DMS 273 (cell line): ENCODE measurements around the gene COG6.

Experiments
- DNase-seq: peaks from one replicate; lab custom pipeline; 2025; ENCODE audit not compliant: unreplicated experiment; lab: John Stamatoyannopoulos, UW

The COG6 gene

GRCh38 chr13:39655569-39656324, at the start of gene COG6:
COG6 (plus strand) TSS chr13:39655662; CDS start chr13:39655727, 65 bp downstream.
- peak; percentile 90 for DNase-seq

DNA sequence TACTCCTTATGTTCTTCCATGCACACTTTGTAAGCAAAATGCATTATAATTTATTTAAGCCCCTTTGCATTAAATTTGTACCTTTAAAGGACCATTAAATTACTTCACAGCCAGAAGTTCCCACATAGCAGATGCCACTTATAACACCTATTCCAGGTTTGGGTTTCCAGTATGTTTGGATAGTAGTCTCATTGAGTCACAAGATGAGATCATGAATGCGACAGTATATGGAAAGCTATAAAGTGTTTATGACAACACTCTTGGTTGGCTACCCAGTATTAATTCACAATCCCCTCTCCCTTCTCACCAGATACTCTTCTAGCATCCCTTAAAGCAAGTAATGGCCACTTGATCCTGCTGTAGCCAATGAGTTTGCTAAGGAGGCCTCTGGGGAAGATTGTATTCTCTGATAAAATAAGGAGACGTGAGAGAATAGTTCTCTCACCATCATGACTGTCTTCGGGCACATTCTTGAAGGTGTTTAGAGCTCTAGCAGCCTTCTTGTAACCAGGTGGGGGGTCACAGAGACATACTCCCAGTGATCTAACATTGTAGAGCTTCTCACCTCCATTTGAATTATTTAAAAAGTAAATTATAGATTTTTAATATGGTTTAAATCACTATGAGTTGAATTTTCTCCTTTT, 49.7 kb upstream of the COG6 start:
- DNase-seq = no peak

DNA sequence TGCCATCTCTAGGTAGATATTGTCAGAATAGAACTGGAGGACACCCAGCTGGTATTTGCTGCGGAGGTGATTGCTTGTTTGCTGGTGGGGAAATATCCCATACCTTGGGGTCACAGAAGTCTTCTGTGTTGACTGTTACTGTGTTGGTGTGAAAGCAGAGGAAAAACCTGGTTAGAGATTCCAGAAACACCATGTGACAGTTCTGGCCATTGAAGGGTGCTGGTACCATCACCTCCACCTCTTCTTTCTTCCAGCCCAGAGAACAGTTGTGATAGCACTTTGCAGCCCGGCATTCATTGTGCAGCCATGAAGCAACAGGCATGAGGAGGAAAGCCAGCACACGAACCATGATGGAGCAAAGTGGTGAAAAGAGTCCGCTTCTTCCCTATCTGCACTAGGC, 47.6 kb upstream of the COG6 start:
- no peak for DNase-seq

DNA sequence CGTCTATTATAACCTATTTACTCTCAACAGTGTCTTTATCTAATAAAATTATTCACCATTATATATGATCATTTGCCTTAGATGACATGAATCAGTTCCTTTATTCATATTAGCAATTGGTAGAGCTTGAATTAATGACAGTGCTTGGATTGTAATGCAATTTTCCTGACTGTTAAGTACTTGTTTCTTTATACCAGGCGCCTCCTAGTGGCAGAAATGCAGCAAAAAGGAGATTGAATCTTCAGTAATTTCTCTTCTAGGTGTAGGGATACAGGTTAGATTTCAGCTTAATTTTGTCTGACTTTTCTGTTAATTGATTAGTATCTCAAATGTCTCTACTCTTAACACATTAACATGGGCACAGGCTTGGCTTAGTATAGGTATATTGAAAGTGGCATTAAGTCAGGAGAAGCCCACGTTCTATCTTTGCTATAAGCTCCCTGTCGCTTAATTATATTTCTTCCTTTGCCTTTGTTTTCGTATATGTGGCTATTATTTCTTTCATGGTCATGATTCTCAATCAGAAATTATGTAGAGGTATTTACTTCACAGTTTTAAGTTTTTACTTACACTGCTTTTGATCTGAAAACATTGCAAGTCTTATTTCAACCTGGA, 43.3 kb upstream of the COG6 start:
- DNase-seq = peak; percentile 74

DNA sequence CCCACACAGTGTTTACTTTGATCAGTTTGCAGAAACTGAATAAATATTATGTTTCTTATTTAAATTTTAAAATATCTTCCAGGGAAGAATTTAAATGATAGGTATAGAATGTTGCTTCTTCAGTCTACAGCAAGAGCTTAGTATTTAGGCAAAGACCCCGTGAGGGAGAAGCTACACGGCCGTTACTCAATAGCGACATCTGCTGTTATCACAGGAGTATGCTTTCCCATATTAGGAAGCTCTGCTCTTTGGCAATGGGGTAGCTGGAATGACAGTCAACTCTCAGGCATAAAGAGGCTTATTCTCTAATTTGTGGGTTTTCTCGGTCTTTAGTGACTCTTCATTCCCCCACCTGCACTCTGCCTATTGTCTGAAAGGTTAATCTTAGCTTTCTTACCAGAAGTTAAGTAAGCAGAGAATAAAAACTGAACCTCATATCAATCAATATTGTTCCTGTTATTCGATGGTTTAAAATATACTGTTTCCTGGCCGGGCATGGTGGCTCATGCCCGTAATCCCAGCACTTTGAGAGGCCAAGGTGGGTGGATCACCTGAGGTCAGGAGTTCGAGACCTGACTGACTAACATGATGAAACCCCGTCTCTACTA, 39.3 kb upstream of the COG6 start:
- DNase-seq = peak; percentile 77

DNA sequence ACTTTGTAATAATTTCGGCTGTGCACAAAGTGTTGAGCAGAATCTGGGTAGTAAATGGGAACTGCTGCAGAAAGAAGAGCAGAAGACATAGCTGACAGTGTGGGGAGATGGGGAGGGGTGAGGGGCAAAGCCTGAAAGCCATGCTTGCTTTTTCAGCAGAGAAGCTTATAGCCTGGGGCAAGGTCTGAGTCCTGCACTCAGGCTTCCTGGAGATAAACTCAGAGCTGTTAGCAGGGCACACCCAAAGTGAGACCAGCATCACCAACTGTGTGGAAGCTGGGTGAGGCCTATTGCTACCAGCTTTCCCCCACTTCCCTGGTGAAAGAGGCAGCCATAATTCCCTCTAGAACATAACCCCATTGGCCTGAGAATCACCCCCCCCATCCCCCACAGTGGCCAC, 36.9 kb upstream of the COG6 start:
- no peak for DNase-seq

- DNase-seq = no peak
These were observed 32.0 kb upstream of the COG6 start for GRCh38 chr13:39623466-39623865.

DNA sequence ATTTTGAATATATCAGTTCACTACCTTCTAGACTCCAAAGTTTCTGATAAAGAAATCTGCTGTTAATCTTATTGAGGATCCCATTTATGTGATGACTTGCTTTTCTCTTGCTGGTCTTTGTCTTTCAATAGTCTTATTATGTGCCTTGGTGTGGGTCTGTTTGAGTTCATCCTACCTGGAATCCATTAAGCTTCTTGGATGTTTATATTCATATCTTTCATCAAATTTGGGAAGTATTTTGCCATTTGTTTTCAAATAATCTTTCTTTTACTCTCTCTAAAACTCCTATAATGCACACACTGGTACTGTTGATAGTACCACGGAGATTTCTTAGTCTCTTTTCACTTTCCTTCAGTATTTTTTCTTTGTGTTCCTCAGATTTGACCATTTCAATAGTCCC, 24.2 kb upstream of the COG6 start:
- DNase-seq = no peak

DNA sequence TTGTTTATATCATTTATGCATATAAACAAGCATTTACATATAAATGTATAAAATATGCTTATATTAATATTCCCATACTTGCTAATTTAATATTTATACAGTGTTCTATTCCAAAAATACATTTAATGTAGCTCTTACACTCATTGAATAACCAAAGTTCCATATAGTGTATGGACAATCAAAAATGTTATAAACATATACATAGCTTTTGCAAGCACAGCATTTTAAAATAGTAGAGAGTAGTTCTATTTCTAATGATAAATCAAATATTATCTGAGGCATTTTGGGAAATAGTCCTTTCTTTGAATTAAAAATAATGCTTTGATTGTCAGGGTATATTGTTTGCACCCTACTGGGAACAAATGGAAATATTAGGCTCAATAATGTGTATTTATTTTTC, 22.5 kb upstream of the COG6 start:
- no peak for DNase-seq

- DNase-seq = no peak
These were observed 19.9 kb upstream of the COG6 start for GRCh38 chr13:39635564-39635963.

- DNase-seq = no peak
These were observed 17.6 kb upstream of the COG6 start for GRCh38 chr13:39637890-39638289.

DNA sequence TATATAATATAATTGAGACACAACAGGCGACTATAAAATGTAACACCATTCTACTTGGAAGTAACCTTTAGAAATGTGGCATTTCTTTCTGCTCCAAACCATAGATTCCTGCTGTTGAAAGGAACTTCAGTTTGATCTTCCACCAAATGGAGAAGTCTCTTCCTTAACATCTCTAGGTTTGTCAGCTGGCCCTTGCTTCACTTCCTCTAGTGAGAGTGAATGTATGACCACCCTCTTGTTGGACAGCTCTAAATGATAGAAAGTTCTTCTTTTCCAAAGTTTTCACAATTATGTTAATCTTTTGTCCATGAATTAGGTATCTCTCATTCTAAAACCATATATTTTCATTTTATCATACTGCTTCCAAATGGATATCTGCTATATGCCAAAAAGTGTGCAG, 13.8 kb upstream of the COG6 start:
- no peak for DNase-seq

GRCh38 chr13:39646122-39646521, 9.3 kb upstream of the COG6 start:
- DNase-seq = no peak

DNA sequence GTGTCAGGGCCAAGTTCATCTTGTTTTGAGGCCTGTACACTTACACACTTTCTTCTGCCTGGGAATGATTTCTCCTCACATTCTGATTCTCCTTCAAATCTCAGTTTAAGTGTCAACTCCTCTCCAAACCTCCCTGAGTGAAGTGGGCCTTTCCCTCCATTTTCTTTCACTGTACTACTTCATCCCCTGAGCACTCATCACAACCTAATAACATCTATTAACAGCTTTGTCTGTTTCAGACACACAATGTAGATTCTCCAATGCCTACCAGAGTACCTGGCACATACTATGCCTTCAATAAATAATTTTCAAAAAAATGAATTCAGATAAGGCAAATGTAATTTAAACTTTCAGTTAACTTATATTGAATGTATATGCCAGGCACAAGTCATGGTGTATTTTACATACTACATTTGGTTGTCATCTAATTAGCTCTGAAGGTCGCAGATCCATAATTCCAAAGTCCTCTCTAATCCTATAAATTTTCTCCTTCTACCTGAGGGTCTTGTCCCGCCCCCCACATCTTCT, 357 bp upstream of the COG6 start:
- DNase-seq = no peak

- peak; percentile 42 for DNase-seq
These were observed 839 bp downstream of the COG6 start for GRCh38 chr13:39656325-39656677.

DNA sequence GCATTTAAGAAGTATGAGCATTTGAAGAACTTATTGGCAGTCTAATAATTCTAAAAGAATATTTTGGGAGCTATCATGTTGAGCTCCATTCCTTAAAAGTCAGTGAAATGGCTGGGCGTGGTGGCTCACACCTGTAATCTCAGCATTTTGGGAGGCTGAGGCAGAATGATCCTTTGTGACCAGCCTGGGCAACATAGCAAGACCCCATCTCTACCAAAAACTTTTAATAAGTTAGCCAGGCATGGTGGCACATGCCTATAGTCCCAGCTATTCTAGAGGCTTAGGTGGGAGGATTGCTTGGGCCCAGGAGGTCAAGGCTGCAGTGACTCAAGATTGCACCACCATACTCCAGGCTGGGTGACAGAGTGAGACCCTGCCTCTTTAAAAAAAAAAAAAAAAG, 8.0 kb downstream of the COG6 start:
- DNase-seq = no peak

DNA sequence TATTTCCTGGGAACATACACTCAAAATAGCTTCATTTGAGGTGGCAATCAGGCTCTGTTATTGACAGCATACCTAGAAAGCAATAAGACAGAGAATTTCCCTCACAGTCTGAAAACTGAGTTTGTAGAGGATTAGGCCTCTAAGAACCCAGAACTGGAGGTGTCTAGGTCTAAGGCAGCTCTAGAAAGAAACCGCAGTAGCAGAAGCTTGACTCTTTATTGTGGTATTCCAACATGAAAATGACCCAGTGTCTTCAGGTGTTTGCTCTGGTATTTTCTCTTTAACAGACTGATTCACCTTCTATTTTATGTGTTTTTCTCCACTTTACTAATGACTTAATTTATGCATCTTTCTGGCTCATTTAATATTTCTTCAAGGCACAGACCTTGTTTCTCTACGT, 8.5 kb downstream of the COG6 start:
- no peak for DNase-seq

DNA sequence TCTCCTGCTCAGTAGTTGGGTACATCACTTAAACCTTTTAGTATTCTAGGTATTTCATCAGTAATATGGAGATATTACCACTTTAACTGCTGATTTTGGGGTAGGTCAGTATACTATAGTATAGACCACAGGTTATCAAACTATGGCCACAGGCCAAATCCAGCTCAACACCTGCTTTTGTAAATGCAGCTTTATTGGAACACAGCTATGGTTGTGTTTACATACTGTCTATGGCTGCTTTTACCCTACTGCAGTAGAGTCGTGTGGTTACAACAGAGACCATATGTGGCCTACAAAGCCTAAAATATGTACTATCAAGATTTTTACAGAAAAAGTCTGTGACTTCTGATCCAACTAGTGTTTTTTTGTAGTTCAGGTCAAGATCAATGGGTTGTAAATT, 10.3 kb downstream of the COG6 start:
- no peak for DNase-seq

DNA sequence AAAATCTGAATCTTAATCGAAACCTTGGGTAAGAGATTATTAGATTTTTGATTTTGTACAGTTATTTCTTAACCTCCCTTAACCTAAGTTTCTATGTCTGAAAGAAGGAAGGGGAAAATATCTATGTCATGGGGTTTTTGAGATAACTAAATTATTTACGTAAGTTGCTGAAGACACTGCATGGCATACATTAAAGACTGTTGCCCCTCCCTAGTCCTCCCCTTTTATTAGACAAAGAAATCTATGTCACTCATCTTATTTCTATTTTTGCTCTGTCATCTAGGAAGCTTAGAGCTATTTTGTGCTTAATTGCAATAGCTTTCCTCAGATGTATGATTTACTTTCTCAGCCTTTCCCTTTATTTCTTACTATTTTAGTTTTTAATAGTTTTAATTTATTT, 15.0 kb downstream of the COG6 start:
- DNase-seq = no peak

- no peak for DNase-seq
These were observed 17.1 kb downstream of the COG6 start for GRCh38 chr13:39672378-39673132.

DNA sequence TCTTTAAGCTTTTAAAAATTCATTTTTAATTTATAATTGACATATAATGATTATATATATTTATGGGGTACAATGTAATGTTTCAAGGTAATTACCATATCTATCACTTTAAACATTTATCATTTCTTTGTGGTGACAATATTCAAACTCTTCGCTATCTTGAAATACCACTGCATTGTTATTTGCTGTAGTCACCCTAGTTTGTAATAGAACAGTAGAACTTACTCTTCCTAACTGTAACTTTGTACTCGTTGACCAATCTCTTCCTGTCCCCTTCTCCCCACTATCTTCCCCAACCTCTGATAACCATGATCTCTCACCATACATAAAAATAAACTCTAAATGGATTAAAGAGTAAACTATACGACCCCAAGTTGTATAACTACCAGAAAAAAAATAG, 20.4 kb downstream of the COG6 start:
- DNase-seq = no peak
